Endothelial cell of umbilical vein (primary cell): ENCODE results near the gene LRRC74B.
"Not testable (repeated sequence)": the region's sequence is repeated elsewhere in the genome, so short reads cannot be mapped to it uniquely, and the experiment has no call there.

Experiments
- EZH2 ChIP-seq: IDR thresholded peaks from 2 replicates; pipeline ENCODE4 v1.6.1; 2012; ENCODE audit warnings: borderline replicate concordance, low read depth, mild to moderate bottlenecking, moderate library complexity, low read length, inconsistent platforms; ENCODE audit not compliant: severe bottlenecking
- FOS ChIP-seq: IDR thresholded peaks from 2 replicates; pipeline ENCODE4 v1.6.1; 2011; ENCODE audit warnings: mild to moderate bottlenecking, low read length, moderate library complexity, borderline replicate concordance; ENCODE audit not compliant: insufficient read depth
- GATA2 ChIP-seq: IDR thresholded peaks from 2 replicates; pipeline ENCODE4 v1.7.0; 2011; ENCODE audit warnings: low read depth, mild to moderate bottlenecking, moderate library complexity, mixed read lengths, low read length; ENCODE audit not compliant: insufficient read length, insufficient read depth
- JUN ChIP-seq: IDR thresholded peaks from 2 replicates; pipeline ENCODE4 v1.6.1; 2011; ENCODE audit warnings: borderline replicate concordance, low read depth; ENCODE audit not compliant: insufficient read length, insufficient read depth
- POLR2A ChIP-seq: IDR thresholded peaks from 2 replicates; pipeline ENCODE4 v1.6.1; 2012; ENCODE audit warnings: low read depth, mild to moderate bottlenecking, control low read depth, low read length
- POLR2AphosphoS5 ChIP-seq: IDR thresholded peaks from 2 replicates; pipeline ENCODE4 v1.6.1; 2012; ENCODE audit warnings: low read depth, mild to moderate bottlenecking, control low read depth, low read length, moderate library complexity; ENCODE audit not compliant: insufficient read depth
- TF ChIP-seq, protein P1 (sequence below), 2 donors: IDR thresholded peaks; 1 replicate in 1 of 2; 2 replicates in 1 of 2; pipeline ENCODE4 v1.5.1; 2011; ENCODE audit warnings: low read length in 2 of 2, mild to moderate bottlenecking in 2 of 2, moderate library complexity in 2 of 2, control low read depth in 1 of 2, inconsistent platforms in 1 of 2, low read depth in 1 of 2; ENCODE audit not compliant: insufficient read depth in 1 of 2; ENCODE audit errors: extremely low read depth in 1 of 2

DNA sequence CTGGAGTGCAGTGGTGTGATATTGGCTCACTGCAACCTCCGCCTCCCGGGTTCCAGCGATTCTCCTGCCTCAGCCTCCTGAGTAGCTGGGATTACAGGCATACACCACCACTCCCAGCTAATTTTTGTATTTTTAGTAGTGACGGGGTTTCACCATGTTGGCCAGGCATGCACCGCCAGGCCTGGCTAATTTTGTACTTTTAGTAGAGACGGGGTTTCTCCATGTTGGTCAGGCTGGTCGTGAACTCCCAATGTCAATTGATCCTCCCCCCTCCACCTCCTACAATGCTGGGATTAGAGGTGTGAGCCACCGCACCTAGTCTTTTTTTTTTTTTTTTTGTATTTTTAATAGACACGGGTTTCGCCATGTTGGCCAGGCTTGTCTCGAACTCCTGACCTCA is 42.2 kb downstream of the LRRC74B start:
- not testable (repeated sequence) for TF ChIP-seq JUN, EZH2, POLR2A, GATA2, FOS, POLR2AphosphoS5
- TF ChIP-seq, protein P1, sequence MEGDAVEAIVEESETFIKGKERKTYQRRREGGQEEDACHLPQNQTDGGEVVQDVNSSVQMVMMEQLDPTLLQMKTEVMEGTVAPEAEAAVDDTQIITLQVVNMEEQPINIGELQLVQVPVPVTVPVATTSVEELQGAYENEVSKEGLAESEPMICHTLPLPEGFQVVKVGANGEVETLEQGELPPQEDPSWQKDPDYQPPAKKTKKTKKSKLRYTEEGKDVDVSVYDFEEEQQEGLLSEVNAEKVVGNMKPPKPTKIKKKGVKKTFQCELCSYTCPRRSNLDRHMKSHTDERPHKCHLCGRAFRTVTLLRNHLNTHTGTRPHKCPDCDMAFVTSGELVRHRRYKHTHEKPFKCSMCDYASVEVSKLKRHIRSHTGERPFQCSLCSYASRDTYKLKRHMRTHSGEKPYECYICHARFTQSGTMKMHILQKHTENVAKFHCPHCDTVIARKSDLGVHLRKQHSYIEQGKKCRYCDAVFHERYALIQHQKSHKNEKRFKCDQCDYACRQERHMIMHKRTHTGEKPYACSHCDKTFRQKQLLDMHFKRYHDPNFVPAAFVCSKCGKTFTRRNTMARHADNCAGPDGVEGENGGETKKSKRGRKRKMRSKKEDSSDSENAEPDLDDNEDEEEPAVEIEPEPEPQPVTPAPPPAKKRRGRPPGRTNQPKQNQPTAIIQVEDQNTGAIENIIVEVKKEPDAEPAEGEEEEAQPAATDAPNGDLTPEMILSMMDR (IDR thresholded peaks at IDR 0.05; ENCODE audit: extremely low read depth in 1 of 2, insufficient read depth in 1 of 2, low read depth in 1 of 2, low read length in 2 of 2), result not testable (repeated sequence)
